Superior temporal gyrus (tissue), 1 donor: ENCODE data around the gene SRCIN1.
"Not testable (repeated sequence)": the region's sequence is repeated elsewhere in the genome, so short reads cannot be mapped to it uniquely, and the experiment has no call there.

Experiments
- DNase-seq: peaks from one replicate; pipeline ENCODE4 v3.0.0-alpha.2; 2016; ENCODE audit errors: extremely low spot score

Gene SRCIN1

DNA sequence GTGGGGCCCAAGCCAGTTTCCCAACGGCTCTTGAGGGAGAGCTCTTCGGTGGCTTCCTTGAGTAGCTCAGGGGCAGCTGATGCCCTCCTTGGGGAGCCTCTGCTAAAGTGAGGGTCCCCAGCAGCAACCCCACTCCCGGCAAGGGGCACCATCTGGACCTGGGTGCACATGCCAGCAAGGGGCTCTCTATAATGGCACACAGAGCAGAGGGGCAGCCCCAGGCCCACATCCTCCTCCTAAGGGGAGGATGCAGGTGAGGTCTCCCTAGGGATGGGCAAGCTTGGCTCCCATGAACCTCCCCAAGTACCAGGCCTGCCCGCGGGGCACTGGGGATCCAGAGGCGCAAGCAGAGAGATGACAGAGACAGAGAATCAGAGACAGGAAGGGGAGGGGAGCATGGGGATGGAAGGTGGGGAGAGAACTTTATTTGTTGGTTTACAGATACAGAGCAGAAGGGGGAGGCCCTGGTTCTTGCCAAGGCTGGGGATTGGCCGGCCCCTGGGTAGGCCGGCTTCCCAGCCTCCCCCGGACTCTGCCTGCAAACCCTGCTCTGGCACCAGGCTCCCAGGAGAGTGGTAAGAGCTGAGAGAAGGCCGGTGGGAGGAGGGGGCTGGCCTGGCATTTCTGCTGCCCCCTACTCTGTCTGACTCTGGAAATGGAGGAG, 61.4 kb downstream of the SRCIN1 start:
- DNase-seq: no peak

DNA sequence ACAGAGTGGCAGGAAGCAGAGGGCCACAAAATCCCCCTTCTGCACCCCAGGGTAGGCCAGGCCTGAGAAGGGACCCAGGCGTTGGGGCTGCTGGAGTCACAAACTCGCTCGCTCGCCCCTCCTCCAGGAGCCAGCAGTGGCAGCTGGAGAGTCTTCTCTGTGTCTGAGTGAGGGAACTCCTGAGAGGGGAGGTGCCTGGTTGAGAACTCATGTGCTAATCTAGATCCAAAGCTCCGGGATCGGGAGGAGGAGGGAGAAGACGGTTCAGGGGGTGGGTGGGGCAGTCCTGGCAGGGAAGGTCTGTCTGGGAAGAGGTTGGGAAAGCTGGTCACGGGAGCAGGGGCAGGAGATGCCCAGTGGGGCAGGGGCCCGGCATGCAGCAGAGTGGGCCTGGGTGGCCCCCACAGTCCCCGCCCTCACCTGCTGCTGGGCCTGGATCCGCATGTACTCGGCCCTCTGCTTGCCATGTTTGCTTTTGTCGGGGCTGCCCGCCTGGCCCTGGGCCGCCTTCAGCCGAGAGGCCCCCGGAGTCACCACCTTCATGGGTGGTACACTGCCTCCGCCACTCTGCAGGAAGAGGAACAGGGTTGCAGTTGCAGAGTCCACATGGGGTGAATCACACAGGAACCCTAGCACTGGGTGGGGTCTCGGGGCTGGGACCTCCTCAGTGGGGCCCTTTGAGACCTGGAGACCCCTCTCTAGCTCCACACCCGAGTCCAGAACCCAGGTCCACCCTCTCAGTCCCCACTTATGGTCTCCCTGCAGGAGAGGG, 62.2 kb downstream of the SRCIN1 start:
- no peak for DNase-seq

DNA sequence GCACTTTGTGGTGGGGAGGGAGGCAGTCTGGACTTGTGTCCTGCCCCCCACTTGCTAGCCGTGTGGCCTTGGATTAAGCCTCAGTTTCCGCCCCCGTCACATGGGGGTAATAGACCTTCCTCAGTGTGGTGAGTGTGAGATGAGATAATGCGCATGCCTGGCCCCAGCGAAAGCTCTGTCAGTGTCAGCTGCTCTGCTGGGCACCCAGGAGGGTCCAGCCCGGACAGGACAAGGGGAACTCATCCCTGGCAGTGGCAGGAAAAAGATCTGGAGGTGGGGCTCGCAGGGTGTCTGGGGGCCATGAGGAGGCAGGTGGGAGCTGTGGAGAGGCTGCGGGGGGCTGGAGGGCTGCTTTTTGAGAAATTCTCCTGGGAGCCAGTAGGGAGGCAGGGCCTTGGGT, 63.5 kb downstream of the SRCIN1 start:
- DNase-seq: no peak

DNA sequence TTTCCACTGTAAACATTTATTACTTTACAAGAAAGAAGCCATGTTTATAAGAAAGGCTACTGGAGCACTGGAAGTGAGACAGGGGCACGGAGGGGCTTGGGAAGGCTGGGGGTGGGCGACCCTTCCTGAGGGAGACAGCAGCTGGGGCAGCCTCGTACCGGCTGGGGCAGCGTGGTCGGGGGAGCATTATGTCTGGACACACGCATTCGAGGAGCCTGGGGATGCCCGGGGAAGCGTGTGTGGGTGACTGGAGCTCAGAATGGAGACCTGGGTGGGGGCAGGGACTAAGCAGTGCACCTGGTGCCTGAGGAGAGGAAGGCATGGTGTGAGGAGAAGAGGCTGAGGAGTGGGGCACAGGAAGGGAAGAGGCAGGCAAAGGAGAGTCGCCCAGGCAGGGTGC, 64.5 kb downstream of the SRCIN1 start:
- DNase-seq: no peak

DNA sequence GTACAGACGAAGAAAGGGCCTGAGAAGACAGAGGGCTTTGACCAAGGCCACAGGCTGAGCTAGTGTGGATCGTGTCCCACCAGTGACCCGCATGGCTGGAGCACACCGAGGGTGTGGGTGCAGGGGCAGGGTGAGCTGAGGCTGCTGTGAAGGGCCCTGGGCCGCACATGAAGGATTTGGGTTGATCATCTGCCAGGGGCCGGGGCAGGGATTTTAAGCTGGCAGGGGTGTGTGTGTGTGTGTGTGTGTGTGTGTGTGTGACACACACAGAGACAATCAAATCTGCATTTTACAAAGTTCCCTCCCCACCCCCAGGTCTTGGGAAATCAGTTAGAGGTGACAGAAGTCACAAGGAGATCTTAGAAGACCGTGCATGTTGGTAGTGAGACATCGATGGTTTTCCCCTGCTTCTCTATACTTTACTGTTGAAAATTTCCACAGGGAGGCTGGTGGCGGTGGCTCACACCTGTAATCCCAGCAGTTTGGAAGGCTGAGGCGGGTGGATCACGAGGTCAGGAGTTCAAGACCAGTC, 65.2 kb downstream of the SRCIN1 start:
- no peak for DNase-seq

DNA sequence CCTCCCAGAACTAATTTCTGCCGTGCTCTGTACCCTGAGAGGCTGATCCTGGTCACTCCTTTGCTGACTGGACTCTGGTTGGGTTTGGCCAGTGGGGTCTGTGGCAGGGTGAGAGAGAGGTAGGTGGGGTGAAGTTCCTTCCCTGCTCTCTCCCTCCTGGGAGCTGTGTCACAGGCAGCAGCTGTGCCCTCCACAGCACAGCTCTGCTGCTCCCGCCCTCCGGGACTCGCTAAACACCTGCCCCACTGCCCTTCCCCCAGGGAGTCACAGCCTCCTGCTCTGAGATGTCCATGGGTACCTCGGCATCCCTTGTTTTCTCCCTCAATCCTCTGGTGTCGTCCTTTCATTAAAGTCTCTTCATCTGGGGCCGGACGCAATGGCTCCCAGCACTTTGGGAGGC, 66.4 kb downstream of the SRCIN1 start:
- no peak for DNase-seq

DNA sequence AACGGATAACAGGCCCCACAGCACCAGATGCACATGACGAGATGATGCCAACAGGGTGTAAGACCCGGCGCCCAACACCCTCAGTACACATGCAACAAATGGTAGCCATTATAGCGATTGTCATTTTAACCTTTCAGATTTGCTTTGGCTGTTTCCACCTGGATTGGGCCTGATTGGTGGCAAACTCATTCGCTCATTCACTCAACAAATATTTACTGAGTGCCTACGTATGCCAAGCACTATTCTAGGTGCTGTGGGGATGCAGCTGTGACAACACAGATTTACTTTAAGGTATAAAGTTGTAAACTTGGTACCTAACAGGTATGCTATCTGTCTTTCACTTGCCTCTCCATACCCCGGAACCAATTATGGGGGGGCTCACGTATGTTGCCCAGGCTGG, 66.8 kb downstream of the SRCIN1 start:
- DNase-seq: no peak

DNA sequence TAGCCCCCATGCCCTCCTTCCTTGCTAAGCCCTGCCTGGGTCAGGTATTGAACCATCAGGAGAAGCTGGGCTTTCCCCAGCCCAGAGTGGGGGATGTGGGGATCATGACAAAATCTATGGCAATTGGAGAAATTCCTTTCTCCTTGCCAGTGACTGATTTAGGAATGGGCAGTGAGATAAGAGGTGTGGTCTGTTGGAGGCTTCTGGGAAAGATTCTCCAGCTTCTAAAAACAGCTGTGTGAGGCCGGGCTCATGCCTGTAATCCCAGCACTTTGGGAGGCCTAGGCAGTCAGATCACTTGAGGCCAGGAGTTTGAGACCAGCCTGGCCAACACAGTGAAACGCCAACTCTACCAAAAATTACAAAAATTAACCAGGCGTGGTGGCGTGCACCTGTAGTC, 69.1 kb downstream of the SRCIN1 start:
- no peak for DNase-seq

DNA sequence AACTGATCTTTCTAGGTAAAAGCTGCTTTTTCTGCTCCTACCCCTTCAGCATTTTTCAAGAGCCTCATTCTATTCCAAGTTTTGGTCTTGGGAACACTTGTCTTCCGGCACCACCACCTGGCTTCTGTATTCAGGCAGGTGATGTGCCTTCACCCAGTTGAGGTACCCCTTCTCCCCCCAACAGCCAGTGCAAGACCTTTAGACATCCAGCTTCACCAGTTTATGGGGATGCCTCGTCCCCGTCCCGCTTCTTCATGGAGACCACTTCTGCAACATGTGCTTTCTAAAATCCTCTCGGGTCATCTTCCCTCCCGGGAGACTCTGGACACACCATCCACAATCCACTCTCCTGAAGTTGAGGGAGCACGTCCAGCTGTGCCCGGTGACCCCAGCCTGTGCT, 69.9 kb downstream of the SRCIN1 start:
- DNase-seq: no peak

DNA sequence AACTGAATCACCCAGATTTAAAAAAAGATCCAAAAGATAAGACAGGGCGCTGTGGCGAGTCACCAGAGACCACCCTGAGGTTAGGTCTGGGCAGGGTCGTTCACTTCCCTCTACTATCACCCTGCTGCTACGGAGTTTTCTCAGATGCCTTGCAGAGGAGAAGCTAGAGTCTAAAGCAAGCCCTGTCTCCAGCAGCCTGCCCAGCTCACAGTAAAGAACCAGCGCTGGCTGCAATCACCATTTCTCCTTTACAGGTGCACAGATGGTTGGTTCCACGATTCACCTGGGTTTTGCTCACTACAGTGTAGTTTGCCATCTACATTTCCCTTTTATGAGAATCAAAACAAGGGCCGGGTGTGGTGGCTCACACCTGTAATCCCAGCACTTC, 71.3 kb downstream of the SRCIN1 start:
- no peak for DNase-seq

DNA sequence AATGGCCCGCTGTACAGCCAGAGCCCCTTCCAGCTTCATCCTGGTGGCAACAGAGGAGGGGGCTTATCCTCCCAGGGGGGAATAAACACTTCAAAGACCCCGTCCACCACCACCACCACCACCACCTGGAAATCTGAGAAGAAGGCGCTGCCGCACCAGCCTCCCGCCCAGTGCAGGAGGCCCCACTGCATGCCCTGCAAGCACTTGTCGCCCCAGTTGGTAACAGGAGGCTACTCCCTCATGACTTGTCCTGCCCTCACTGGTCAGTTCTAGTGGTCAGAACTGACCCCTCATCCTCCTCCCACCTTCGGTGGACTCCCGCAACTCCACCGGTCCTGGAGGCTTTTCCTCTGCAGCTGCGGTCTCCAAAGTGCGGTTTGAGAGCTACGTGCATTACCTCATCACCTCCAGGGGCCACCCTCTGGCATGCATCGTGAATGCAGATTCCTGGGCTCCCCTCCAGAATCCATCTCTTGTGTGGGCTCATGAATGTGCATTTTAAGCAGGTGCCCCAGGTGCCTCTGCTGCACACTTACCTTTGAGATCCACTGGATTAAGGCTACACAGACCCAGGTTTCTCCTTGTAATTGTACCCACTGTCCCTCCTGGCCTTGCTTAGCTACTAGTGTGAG, 71.8 kb downstream of the SRCIN1 start:
- DNase-seq: no peak

DNA sequence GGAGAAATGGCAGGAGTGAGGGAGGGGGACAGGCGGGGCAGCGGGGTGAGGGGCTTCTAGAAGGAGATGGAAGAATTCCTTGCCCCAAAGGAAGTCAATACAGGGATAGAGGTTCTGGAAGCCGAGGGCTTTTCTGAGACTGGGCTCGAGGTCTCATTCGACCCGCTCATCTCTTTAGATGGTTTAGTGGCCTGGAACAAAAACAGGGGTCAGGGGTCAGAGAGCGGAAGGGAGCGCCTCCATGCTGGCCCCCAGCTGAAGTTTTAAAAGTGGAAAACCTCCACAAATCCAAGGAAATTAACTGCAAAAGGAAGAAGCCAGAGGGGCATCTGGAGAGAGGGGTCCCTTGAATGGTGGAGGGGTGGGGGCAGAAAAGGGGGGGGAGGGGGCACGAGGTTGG, 72.5 kb downstream of the SRCIN1 start:
- DNase-seq: no peak

DNA sequence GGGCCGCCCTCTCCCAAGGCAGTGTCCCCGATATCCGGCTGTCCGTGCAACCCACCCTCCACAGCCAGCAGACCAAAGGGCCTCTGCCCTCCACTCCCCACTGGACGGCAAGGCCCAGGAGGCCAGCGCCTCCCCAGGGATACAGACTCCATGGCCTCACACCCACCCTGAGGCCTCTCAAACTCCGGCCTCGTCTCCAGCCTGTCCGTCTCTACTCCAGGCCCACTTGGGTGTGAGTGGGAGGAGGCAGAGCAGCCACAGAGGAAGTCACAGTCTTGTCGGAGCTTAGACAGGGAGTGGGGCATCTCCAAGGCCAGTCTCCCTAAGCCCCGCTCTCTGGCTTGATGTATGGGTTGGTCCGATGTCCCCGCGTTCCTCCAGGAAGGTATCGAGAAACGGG, 73.3 kb downstream of the SRCIN1 start:
- DNase-seq: no peak

DNA sequence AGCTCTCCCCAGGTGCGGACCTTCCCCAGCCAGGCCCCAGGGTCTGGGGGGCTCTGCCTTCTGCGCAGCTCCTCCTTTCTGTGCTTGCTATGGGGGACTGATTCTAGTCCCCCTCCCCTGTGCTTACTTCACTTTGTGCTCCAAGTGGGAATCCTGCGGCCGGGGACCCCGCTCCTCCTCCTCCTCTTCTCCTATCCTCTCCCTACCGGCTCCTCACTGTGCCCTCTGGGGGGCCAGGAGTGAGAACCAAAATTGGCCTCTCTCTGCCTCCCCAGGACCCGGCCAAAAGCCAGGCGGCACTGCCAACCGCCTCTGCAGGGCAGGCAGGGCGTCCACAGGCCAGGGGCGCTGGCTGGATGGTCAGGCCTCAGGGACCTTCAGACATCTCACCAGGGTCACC, 74.0 kb downstream of the SRCIN1 start:
- DNase-seq: not testable (repeated sequence)

DNA sequence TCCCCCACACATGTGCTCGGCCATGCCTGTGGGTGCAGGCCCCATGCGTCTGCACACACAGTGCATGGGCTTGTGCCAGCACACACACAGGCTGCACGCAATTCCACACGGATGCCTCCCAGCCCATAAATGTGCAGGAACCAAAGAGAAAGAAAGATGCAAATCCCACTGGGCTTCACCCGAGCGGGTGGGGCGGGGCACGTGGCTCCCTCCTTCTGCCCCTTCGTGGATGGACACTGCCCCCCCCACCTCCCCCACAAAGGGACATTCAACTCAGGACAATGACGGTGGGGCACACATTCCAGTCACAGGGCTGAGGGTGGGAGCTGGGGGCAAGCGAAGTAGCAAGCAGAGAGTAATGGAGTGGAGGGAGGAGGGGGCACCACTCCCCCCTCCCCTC, 74.9 kb downstream of the SRCIN1 start:
- not testable (repeated sequence) for DNase-seq

DNA sequence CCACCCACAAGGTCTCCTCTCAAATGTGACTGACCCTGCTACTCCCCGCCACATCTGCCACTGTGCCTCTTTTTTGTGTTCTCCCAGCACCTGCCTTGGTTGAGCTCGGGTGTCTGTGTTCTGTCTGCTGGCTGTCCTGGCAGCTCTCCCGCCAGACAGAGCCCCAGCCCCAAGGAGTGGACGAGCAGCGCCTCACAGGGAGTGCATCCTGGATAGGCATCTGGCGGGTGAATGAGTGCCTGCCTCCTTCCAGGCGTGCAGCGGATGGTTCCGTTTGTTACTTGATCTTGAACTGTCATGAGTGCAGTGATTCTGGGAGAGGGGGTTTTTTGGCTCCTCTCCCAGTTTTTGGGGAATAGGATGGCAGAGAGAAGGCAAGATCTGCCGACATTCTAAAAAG, 77.6 kb downstream of the SRCIN1 start:
- DNase-seq: not testable (repeated sequence)

DNA sequence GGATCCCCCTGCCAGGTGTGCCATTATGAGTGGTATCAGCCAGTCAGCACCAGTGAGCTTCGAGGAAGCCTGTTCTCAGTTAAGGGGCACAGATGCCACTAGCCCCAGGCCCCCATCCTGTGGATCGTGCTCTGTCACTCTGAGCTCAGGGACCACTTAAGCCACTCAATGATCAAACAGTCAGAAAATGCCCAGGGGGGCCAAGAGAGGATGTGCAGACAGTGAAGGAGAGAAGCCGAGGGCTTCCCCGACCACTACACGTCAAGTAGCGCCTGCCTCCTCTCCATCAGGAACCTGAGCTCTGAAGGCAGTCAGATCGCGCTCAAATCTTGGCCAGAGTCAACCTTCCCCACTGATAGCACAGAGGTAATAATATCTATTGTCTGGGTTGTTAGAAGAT, 79.2 kb downstream of the SRCIN1 start:
- not testable (repeated sequence) for DNase-seq

DNA sequence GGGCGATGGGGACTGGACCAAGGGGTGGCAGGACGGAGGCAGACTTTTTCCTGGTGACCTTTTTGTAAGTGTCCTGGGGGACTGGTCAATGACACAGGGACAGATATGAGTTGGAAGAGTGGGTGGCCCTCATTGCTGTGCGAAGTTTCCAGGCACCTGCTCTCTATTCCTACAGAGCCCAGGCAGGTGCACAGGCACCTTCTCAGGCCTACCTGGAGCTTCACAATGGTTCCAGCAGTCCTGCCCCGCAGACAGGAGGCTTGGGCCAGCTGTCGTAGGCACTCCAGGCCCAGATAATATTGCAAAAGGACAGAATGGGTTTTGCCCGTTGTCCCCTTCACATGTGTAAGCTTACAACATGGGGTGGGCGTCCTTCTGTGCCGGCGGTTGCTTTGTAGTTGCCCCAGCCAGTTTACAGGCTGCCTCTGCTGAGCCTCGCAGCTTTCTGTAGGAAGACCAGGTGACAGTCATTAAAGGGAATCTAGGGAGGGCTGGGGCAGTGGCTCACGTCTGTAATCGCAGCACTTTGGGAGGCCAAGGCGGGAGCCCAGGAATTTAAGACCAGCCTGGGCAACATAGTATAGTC, 93.2 kb downstream of the SRCIN1 start:
- no peak for DNase-seq

DNA sequence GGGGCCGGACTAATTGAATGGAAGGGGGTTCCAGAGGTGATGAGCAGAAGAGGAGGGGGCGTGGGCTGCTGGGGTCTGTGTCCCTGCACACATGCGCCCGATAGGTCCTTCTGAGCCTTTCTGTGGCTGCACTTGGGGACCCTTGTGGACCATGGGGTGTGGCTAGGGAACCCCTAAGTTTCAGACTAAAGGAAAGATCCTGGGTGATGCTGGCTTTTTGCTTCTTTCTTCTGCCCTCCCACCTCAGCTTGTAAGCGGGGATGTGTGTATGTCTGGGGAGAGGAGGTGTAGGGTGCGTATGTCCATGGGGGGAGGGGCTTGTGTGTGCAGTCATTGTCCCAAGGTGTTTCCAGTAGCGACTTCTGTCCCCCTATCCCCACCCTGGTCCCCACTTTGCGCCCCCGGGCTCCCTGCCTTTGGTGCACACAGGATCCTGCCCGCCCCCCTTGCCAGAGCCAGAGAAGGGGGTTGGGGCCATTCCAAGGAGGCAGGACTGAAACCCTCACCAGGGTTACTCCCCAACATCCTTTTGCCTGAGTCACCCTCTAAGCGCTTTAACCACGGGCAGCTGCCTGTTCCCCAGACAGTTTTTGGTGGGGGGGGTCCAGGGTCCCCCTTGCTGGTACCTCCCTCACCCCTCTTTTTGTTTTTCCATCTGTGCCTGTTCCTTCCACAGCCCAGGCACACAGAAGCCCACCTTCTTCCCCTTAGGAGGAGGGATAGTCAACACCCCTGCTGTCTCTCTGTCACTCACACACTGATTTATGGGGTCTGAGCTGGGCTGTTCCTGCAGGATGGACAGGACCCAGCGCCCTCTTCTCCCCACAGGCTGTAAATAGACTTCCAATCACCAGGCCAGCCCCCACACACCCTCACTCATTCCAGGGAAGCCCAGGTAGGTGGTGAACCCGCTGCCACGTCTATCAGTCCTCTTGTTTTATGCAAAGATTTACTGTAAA, 94.3 kb downstream of the SRCIN1 start:
- no peak for DNase-seq

DNA sequence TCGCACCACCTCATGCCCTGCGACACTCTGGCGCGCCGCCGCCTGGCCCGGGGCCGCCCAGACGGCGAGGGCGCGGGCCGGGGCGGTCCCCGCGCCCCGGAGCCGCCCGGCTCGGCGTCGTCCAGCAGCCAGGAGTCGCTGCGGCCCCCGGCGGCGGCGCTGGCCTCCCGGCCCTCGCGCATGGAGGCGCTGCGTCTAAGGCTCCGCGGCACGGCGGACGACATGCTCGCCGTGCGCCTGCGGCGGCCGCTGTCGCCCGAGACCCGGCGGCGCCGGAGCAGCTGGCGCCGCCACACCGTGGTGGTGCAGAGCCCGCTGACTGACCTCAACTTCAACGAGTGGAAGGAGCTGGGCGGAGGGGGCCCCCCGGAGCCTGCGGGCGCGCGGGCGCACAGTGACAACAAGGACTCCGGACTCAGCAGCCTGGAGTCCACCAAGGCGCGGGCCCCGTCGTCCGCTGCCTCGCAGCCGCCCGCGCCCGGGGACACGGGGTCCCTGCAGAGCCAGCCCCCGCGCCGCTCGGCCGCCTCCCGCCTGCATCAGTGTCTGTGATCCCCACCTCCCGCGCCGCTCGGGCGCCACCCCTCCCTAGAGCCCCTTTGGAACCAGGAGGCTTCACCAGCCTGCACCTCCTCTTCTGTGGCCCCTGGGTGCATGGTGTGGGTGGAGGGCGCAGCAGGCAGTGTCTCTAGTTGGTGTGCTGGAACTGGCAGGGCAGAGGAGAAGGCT, 95.2 kb downstream of the SRCIN1 start:
- no peak for DNase-seq
